H9 (cell line): ENCODE results near the gene DLEC1. TPM values are rescaled to one million over a fixed set of nuclear protein-coding genes. Genes with fewer than 3 reads are reported as not detected.

ENCODE experiments used
- DNase-seq: peaks from one replicate; pipeline ENCODE4 v3.0.0-alpha.2; 2017
- H2AFZ ChIP-seq: one replicate; pipeline ENCODE4 v1.6.1; 2013; ENCODE audit warnings: mild to moderate bottlenecking, low read length, control low read depth, moderate library complexity
- H2AK5ac ChIP-seq: 2 replicates; pipeline ENCODE4 v1.6.1; 2013; ENCODE audit warnings: low read length, control low read depth, mixed read lengths; ENCODE audit not compliant: insufficient read length
- H2BK120ac ChIP-seq: one replicate; pipeline ENCODE4 v1.6.1; 2013; ENCODE audit warnings: low read depth, mild to moderate bottlenecking, low read length, control low read depth, inconsistent platforms; ENCODE audit not compliant: poor library complexity, severe bottlenecking
- H2BK12ac ChIP-seq: 2 replicates; pipeline ENCODE4 v1.6.1; 2013; ENCODE audit warnings: low read length, control low read depth, mixed read lengths, low read depth; ENCODE audit not compliant: insufficient read length
- H2BK15ac ChIP-seq: 2 replicates; pipeline ENCODE4 v1.6.1; 2013; ENCODE audit warnings: low read depth, low read length, control low read depth
- H2BK20ac ChIP-seq: one replicate; pipeline ENCODE4 v1.6.1; 2013; ENCODE audit warnings: low read depth, mild to moderate bottlenecking, low read length, control low read depth, inconsistent platforms; ENCODE audit not compliant: poor library complexity, severe bottlenecking
- H2BK5ac ChIP-seq: 2 replicates; pipeline ENCODE4 v1.6.1; 2013; ENCODE audit warnings: low read length, control low read depth, mixed read lengths; ENCODE audit not compliant: insufficient read length
- H3K14ac ChIP-seq: 2 replicates; pipeline ENCODE4 v1.6.1; 2013; ENCODE audit warnings: low read length, control low read depth; ENCODE audit not compliant: insufficient read depth
- H3K18ac ChIP-seq: 2 replicates; pipeline ENCODE4 v1.6.1; 2013; ENCODE audit warnings: low read depth, mild to moderate bottlenecking, mixed read lengths, low read length, control low read depth; ENCODE audit not compliant: insufficient read length
- H3K23ac ChIP-seq: 2 replicates; pipeline ENCODE4 v1.6.1; 2013; ENCODE audit warnings: low read length, control low read depth, mixed read lengths, low read depth; ENCODE audit not compliant: insufficient read length
- H3K23me2 ChIP-seq: 2 replicates; pipeline ENCODE4 v1.6.1; 2013; ENCODE audit warnings: low read depth, mild to moderate bottlenecking, mixed read lengths, low read length, control low read depth; ENCODE audit not compliant: insufficient read length, poor library complexity, severe bottlenecking
- H3K27ac ChIP-seq: 2 replicates; pipeline ENCODE4 v1.5.1; 2013; ENCODE audit warnings: low read length, control low read depth, mixed read lengths, low read depth; ENCODE audit not compliant: insufficient read length
- H3K27me3 ChIP-seq: 2 replicates; pipeline ENCODE4 v1.6.1; 2013; ENCODE audit warnings: low read length, control low read depth, inconsistent platforms; ENCODE audit not compliant: insufficient read depth
- H3K4ac ChIP-seq: 2 replicates; pipeline ENCODE4 v1.6.1; 2013; ENCODE audit warnings: low read depth, mild to moderate bottlenecking, control low read depth, inconsistent platforms, low read length, moderate library complexity
- H3K4me1 ChIP-seq: 2 replicates; pipeline ENCODE4 v1.6.1; 2013; ENCODE audit warnings: low read length, control low read depth, inconsistent platforms; ENCODE audit not compliant: insufficient read depth
- H3K4me2 ChIP-seq: 2 replicates; pipeline ENCODE4 v1.6.1; 2013; ENCODE audit warnings: low read length, control low read depth, mixed read lengths; ENCODE audit not compliant: insufficient read length, insufficient read depth
- H3K56ac ChIP-seq: 2 replicates; pipeline ENCODE4 v1.6.1; 2013; ENCODE audit warnings: low read depth, mild to moderate bottlenecking, mixed read lengths, low read length, control low read depth; ENCODE audit not compliant: insufficient read length
- H3K79me1 ChIP-seq: 2 replicates; pipeline ENCODE4 v1.6.1; 2013; ENCODE audit warnings: low read depth, mild to moderate bottlenecking, moderate library complexity, low read length, control low read depth, inconsistent platforms; ENCODE audit not compliant: insufficient read depth, poor library complexity, severe bottlenecking
- H3K79me2 ChIP-seq: 2 replicates; pipeline ENCODE4 v1.6.1; 2013; ENCODE audit warnings: low read length, control low read depth, inconsistent platforms; ENCODE audit not compliant: insufficient read depth
- H3K9ac ChIP-seq: 2 replicates; pipeline ENCODE4 v1.6.1; 2013; ENCODE audit warnings: low read length, control low read depth, mixed read lengths; ENCODE audit not compliant: insufficient read length; ENCODE audit errors: extremely low read depth
- H3K9me3 ChIP-seq: one replicate; pipeline ENCODE4 v1.6.1; 2013; ENCODE audit warnings: low read depth, low read length, inconsistent platforms; ENCODE audit not compliant: control insufficient read depth
- H3T11ph ChIP-seq: one replicate; pipeline ENCODE4 v1.6.1; 2013; ENCODE audit warnings: mild to moderate bottlenecking, low read length, control low read depth, inconsistent platforms
- H4K20me1 ChIP-seq: one replicate; pipeline ENCODE4 v1.6.1; 2013; ENCODE audit not compliant: control insufficient read depth, insufficient read length, insufficient read depth
- H4K5ac ChIP-seq: 2 replicates; pipeline ENCODE4 v1.6.1; 2013; ENCODE audit warnings: low read depth, mild to moderate bottlenecking, mixed read lengths, low read length, control low read depth; ENCODE audit not compliant: insufficient read length
- H4K8ac ChIP-seq: replicated peaks from 2 replicates; pipeline ENCODE4 v1.6.1; 2013; ENCODE audit warnings: low read length, control low read depth, mixed read lengths, low read depth; ENCODE audit not compliant: insufficient read length
- H4K91ac ChIP-seq: 2 replicates; pipeline ENCODE4 v1.6.1; 2013; ENCODE audit warnings: low read depth, mild to moderate bottlenecking, moderate library complexity, mixed read lengths, low read length, control low read depth; ENCODE audit not compliant: insufficient read length
- H3K27ac Mint-ChIP-seq, 3 experiments: 2 replicates in 2 of 3; 3 replicates in 1 of 3; pipeline ENCODE4 v1.8.0; 2020 to 2021; ENCODE audit warnings: mixed read lengths in 3 of 3, mild to moderate bottlenecking in 1 of 3, moderate library complexity in 1 of 3
- H3K27me3 Mint-ChIP-seq: 2 replicates; pipeline ENCODE4 v1.8.0; 2021; ENCODE audit warnings: low read depth, mild to moderate bottlenecking, moderate library complexity, mixed read lengths
- H3K36me3 Mint-ChIP-seq, 3 experiments: 2 replicates in 2 of 3; 3 replicates in 1 of 3; pipeline ENCODE4 v1.8.0; 2020 to 2021; ENCODE audit warnings: low read depth in 3 of 3, mixed read lengths in 3 of 3; ENCODE audit not compliant: insufficient read depth in 1 of 3
- H3K4me1 Mint-ChIP-seq, 2 experiments: 2 replicates each; pipeline ENCODE4 v1.8.0; 2020; ENCODE audit warnings: mixed read lengths in 2 of 2
- H3K4me3 Mint-ChIP-seq, 2 experiments: 2 replicates in 1 of 2; 3 replicates in 1 of 2; pipeline ENCODE4 v1.8.0; 2020 to 2021; ENCODE audit warnings: mild to moderate bottlenecking in 2 of 2, mixed read lengths in 2 of 2, moderate library complexity in 1 of 2
- H3K9me3 Mint-ChIP-seq, 2 experiments: 2 replicates in 1 of 2; 3 replicates in 1 of 2; pipeline ENCODE4 v1.8.0; 2020; ENCODE audit warnings: mild to moderate bottlenecking in 2 of 2, mixed read lengths in 2 of 2, moderate library complexity in 1 of 2
- CTCF ChIP-seq: fragments of 200-600 bp; sonication (generic); conservative IDR thresholded peaks from 3 replicates; pipeline ENCODE4 v1.8.0; 2021; ENCODE audit warnings: antibody characterized with exemption, mild to moderate bottlenecking
- WGBS: extraction: QIAGEN DNeasy Blood & Tissue Kit; methylation state at CpG from one replicate; pipeline ENCODE4 v1.1.7; 2013; ENCODE audit warnings: missing lambda C conversion rate, low lambda C conversion rate, mixed read lengths; ENCODE audit not compliant: insufficient read length; ENCODE audit errors: extremely low coverage; 5-methylcytosine and 5-hydroxymethylcytosine counted together
- total RNA-seq: library from RNA; stranded (reverse); gene quantifications from 2 replicates; pipeline ENCODE4 v1.2.1, GENCODE V29; 2021

DLEC1 gene
- total RNA-seq, 1 experiment from 2014 or later: 2.1 TPM

DNA sequence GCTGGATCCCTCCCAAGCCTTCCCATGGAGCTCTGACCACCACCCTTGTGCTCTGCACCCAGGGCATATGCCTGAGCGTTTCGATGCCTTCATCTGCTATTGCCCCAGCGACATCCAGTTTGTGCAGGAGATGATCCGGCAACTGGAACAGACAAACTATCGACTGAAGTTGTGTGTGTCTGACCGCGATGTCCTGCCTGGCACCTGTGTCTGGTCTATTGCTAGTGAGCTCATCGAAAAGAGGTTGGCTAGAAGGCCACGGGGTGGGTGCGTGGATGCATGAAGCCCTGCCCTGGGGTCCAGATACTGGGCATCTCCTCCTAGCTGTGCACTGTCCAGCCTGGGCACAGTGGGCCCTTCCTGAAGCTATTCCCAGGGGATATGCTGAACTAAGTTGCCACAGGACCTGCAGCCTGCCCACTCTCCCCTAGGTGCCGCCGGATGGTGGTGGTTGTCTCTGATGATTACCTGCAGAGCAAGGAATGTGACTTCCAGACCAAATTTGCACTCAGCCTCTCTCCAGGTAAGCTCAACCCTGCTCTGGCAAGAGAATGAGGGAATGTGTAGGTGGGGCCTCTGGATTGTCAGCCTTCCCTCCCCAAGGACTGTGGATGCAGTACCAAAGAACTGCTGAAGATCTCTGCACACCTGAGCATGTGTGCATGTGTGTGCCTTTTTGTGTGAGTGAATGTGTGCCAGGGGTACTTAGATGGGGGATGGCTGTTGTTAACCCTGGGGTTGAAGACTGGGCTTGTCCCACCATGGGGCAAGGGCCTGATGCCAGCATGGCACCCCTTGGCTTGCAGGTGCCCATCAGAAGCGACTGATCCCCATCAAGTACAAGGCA, 101.5 kb downstream of the DLEC1 start:
- no peak overlapping the region for H3K18ac ChIP-seq
- H3K79me1 ChIP-seq: no peaks in the 10 kb centered on the region
- no peak overlapping the region for H2AK5ac ChIP-seq
- no peak for DNase-seq
- H2BK12ac ChIP-seq: no peak overlapping the region
- no peaks in the 10 kb centered on the region for H3K79me2 ChIP-seq
- WGBS: no CpG with 5 or more reads among the region's 13 CpGs
- no peak overlapping the region for H2BK5ac ChIP-seq
- H4K20me1 ChIP-seq: no peaks in the 10 kb centered on the region
- H3K27ac Mint-ChIP-seq: no peak overlapping the region
- no peaks in the 10 kb centered on the region for H3K9me3 ChIP-seq
- no peak overlapping the region for H2AFZ ChIP-seq
- H3K4ac ChIP-seq: no peak overlapping the region
- H2BK120ac ChIP-seq: no peak overlapping the region
- no peak overlapping the region for H3K23ac ChIP-seq
- no peak overlapping the region for H4K8ac ChIP-seq
- H3K27me3 ChIP-seq: no peaks in the 10 kb centered on the region
- peak overlapping the region in 1 of 2 experiments; percentile 91; a peak in 3 of 5 replicates for H3K4me3 Mint-ChIP-seq
- TF ChIP-seq CTCF: 0 out of 3 replicates have a peak, but pooled peaks have one; percentile 11
- H3K23me2 ChIP-seq: peaks cover 18% of the 10 kb centered on the region
- no peak overlapping the region for H3K4me2 ChIP-seq
- no peak overlapping the region for H2BK15ac ChIP-seq
- no peak overlapping the region for H3T11ph ChIP-seq
- H3K14ac ChIP-seq: no peak overlapping the region; the same call in 1 of the 2 replicates
- peaks cover 17 to 29% (median 19%) of the 10 kb centered on the region in 3 experiments for H3K36me3 Mint-ChIP-seq
- H3K4me1 ChIP-seq: peaks cover 8% of the 10 kb centered on the region; the same call in 1 of the 2 replicates
- no peak overlapping the region for H3K27ac ChIP-seq
- H3K27me3 Mint-ChIP-seq: peaks cover 2% of the 10 kb centered on the region
- peaks cover 32 to 35% of the 10 kb centered on the region in 2 experiments for H3K4me1 Mint-ChIP-seq
- no peak overlapping the region for H4K5ac ChIP-seq
- no peak overlapping the region for H2BK20ac ChIP-seq
- no peaks in the 10 kb centered on the region; a peak in 1 of 5 replicates for H3K9me3 Mint-ChIP-seq
- H4K91ac ChIP-seq: no peak overlapping the region
- no peak overlapping the region for H3K56ac ChIP-seq
- no peak overlapping the region for H3K9ac ChIP-seq
